Osteocyte (in vitro differentiated cells): ENCODE measurements around the gene TRIP10. TPM values are rescaled to one million over a fixed set of nuclear protein-coding genes. Genes with fewer than 3 reads are reported as not detected.
A peak's percentile ranks its signal among the peaks of the same experiment; 100 is the strongest.

Source experiments
- DNase-seq: peaks from one replicate; pipeline ENCODE4 v3.0.0; 2021; ENCODE audit warnings: mixed read lengths; ENCODE audit not compliant: unreplicated experiment; ENCODE audit errors: extremely low spot score
- H3K27ac Mint-ChIP-seq: one replicate; pipeline ENCODE4 v1.8.0; 2021; ENCODE audit warnings: mild to moderate bottlenecking, mixed read lengths; ENCODE audit not compliant: unreplicated experiment
- H3K27me3 Mint-ChIP-seq: one replicate; pipeline ENCODE4 v1.8.0; 2021; ENCODE audit warnings: mixed read lengths; ENCODE audit not compliant: unreplicated experiment
- H3K36me3 Mint-ChIP-seq: one replicate; pipeline ENCODE4 v1.8.0; 2021; ENCODE audit warnings: mixed read lengths; ENCODE audit not compliant: unreplicated experiment
- H3K4me1 Mint-ChIP-seq: one replicate; pipeline ENCODE4 v1.8.0; 2021; ENCODE audit warnings: mixed read lengths; ENCODE audit not compliant: unreplicated experiment
- H3K4me3 Mint-ChIP-seq: one replicate; pipeline ENCODE4 v1.8.0; 2021; ENCODE audit warnings: mild to moderate bottlenecking, moderate library complexity, mixed read lengths; ENCODE audit not compliant: unreplicated experiment
- H3K9me3 Mint-ChIP-seq: one replicate; pipeline ENCODE4 v1.8.0; 2021; ENCODE audit warnings: mixed read lengths; ENCODE audit not compliant: unreplicated experiment
- CTCF ChIP-seq: fragments of 200-600 bp; sonication (generic); IDR thresholded peaks from 2 replicates; pipeline ENCODE4 v1.5.0; 2021; ENCODE audit warnings: antibody characterized with exemption, mild to moderate bottlenecking, moderate library complexity
- total RNA-seq: library from RNA; stranded (reverse); gene quantifications from 2 replicates; pipeline ENCODE4 v1.2.1, GENCODE V29; 2021

TRIP10 gene
- total RNA-seq, 1 donor from 2014 or later = 53.8 TPM

DNA sequence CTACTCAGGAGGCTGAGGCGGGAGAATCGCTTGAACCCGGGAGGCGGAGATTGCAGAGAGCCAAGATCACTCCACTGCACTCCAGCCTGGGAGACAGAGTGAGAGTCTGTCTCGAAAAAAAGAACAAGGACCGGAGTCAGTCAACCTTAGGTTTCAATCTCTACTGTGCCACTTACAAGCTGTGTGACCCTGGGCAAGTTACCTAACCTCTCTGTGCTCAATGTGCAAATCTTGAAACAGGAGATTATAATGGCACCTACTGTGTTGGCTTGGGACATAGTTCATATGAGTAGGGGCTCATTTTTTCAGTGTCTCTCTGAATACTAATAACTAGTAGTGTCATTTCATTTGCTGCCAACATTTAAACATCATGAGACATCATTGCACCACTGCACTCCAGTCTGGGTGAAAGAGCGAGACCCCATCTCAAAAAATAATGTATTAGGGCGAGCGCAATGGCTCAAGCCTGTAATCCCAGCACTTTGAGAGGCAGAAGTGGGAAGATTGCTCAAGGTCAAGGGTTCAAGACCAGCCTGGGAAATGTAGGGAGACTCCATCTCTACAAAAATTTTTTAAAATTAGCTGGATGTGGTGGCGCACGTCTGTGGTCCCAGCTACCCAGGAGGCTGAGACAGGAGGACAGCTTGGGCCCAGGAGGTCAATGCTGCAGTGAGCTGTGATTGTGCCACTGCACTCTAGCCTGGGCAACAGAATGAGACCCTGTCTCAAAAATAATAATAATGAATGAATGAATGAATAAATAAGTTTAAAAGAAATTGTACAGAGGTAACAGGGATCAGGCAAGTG lies 24.5 kb upstream of the TRIP10 start:
- no peaks in the 10 kb centered on the region for H3K4me1 Mint-ChIP-seq
- H3K4me3 Mint-ChIP-seq = no peak overlapping the region
- peaks cover 29% of the 10 kb centered on the region for H3K27me3 Mint-ChIP-seq
- DNase-seq = no peak
- no peak for TF ChIP-seq CTCF
- no peaks in the 10 kb centered on the region for H3K36me3 Mint-ChIP-seq
- H3K27ac Mint-ChIP-seq = no peak overlapping the region
- no peaks in the 10 kb centered on the region for H3K9me3 Mint-ChIP-seq

GRCh38 chr19:6716610-6716970 lies 22.9 kb upstream of the TRIP10 start:
- Mint-ChIP-seq H3K27ac (no peak overlapping the region), H3K4me3 (no peak overlapping the region), H3K9me3 (no peaks in the 10 kb centered on the region), H3K4me1 (no peaks in the 10 kb centered on the region), H3K27me3 (peaks cover 23% of the 10 kb centered on the region), H3K36me3 (no peaks in the 10 kb centered on the region)
- no peak for TF ChIP-seq CTCF
- no peak for DNase-seq

- peaks cover 24% of the 10 kb centered on the region for H3K27me3 Mint-ChIP-seq
- TF ChIP-seq CTCF = peak; percentile 7
- no peak overlapping the region for H3K4me3 Mint-ChIP-seq
- no peaks in the 10 kb centered on the region for H3K36me3 Mint-ChIP-seq
- no peaks in the 10 kb centered on the region for H3K9me3 Mint-ChIP-seq
- no peaks in the 10 kb centered on the region for H3K4me1 Mint-ChIP-seq
- no peak overlapping the region for H3K27ac Mint-ChIP-seq
- DNase-seq = no peak
Observed at GRCh38 chr19:6717036-6717435, 22.4 kb upstream of the TRIP10 start.

- no peak for DNase-seq
- Mint-ChIP-seq H3K36me3 (no peaks in the 10 kb centered on the region), H3K9me3 (no peaks in the 10 kb centered on the region), H3K4me1 (no peaks in the 10 kb centered on the region), H3K4me3 (no peak overlapping the region), H3K27ac (no peak overlapping the region), H3K27me3 (peaks cover 24% of the 10 kb centered on the region)
- no peak for TF ChIP-seq CTCF
Observed at GRCh38 chr19:6717441-6717971, 22.0 kb upstream of the TRIP10 start.

DNA sequence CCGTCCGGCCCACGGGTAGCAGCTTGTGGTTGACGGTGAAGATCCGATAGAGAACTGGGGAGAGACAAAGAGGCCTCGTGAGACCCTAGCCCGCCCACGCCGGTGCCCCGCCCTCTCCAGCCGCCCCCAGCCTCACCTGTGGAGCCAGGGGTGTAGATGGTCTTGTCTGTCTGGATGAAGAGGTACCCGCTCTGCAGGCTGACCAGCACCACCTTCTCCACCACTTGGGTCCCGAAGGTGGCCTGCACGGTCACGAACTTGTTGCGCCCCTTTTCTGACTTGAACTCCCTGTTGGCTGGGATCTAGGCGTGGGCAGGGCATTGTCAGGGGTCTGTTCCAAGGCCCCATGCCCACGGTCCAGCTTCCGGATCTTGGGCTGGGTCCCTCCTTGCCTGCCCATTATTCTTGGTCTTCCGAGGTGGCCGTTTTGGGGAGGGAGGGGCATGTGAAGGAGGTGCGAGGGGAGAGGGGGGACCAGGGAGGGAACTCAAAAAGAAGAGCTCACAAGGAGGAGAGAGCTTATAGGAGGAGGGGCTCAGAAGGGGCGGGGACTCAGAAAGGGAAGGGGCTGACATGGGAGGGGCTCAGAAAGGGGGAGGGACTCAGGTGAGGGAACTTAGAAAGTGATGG lies 21.3 kb upstream of the TRIP10 start:
- DNase-seq = no peak
- Mint-ChIP-seq H3K36me3 (no peaks in the 10 kb centered on the region), H3K4me3 (no peak overlapping the region), H3K9me3 (no peaks in the 10 kb centered on the region), H3K27ac (no peak overlapping the region), H3K4me1 (peaks cover 3% of the 10 kb centered on the region), H3K27me3 (peaks cover 27% of the 10 kb centered on the region)
- TF ChIP-seq CTCF = no peak
